Cardiac muscle cell (in vitro differentiated cells and primary cell): ENCODE measurements around the gene PPP1R12B. TPM values are rescaled to one million over a fixed set of nuclear protein-coding genes. Genes with fewer than 3 reads are reported as not detected.
A peak's percentile ranks its signal among the peaks of the same experiment; 100 is the strongest.
"Not testable (repeated sequence)": the region's sequence is repeated elsewhere in the genome, so short reads cannot be mapped to it uniquely, and the experiment has no call there.

Source experiments
- DNase-seq, 2 donors: peaks; one replicate each; pipeline versions ENCODE4 v3.0.0 to v3.0.0-alpha.2; 2010 to 2017; ENCODE audit warnings: low read depth in 1 of 2, low spot score in 1 of 2
- H3K27ac ChIP-seq: fragments of 200-600 bp; sonication (generic); 2 replicates; pipeline ENCODE4 v1.5.1; 2016
- H3K27me3 ChIP-seq: fragments of 200-600 bp; sonication (generic); 2 replicates; pipeline ENCODE4 v1.6.0; 2016; ENCODE audit warnings: control low read depth
- H3K36me3 ChIP-seq: fragments of 200-600 bp; sonication (generic); 2 replicates; pipeline ENCODE4 v1.5.1; 2016; ENCODE audit warnings: control low read depth
- H3K4me1 ChIP-seq: fragments of 200-600 bp; sonication (generic); 2 replicates; pipeline ENCODE4 v1.8.1; 2017; ENCODE audit warnings: low read depth, mild to moderate bottlenecking, mixed run types
- H3K4me3 ChIP-seq: fragments of 200-600 bp; sonication (generic); 2 replicates; pipeline ENCODE4 v1.5.1; 2016; ENCODE audit warnings: mild to moderate bottlenecking
- H3K9me3 ChIP-seq: fragments of 200-600 bp; sonication (generic); 2 replicates; pipeline ENCODE4 v1.5.1; 2017; ENCODE audit warnings: low read depth, mild to moderate bottlenecking, control low read depth
- CTCF ChIP-seq: IDR thresholded peaks from 2 replicates; pipeline ENCODE4 v1.5.1; 2012; ENCODE audit warnings: low read depth, mild to moderate bottlenecking, low read length
- polyA plus RNA-seq: library from polyadenylated mRNA; unstranded; fragments of >200 nt; fragmentation: Nextera tagmentation; extraction: Ambion mirVana; gene quantifications from 2 replicates; pipeline ENCODE4 v1.2.1, GENCODE V29; 2016
- total RNA-seq: library from RNA; depleted of rRNA; stranded (reverse); fragments of >200 nt; gene quantifications from 2 replicates; pipeline ENCODE4 v1.2.3, GENCODE V29; 2016

The PPP1R12B gene
- total and polyA plus RNA-seq, 2 experiments from 2014 or later, result 109 to 340 TPM

- no peaks in the 10 kb centered on the region for H3K9me3 ChIP-seq
- H3K27me3 ChIP-seq, result no peaks in the 10 kb centered on the region
- H3K4me1 ChIP-seq, result peaks cover 53% of the 10 kb centered on the region
- no peak overlapping the region for H3K4me3 ChIP-seq
- peak overlapping the region; percentile 44 for H3K27ac ChIP-seq
- no peak for TF ChIP-seq CTCF
- DNase-seq, result peak in 1 of 2 donors; percentile 3
- no peaks in the 10 kb centered on the region for H3K36me3 ChIP-seq
Observed at GRCh38 chr1:202405928-202406327, 57.4 kb downstream of the PPP1R12B start.

GRCh38 chr1:202406896-202407295 lies 58.4 kb downstream of the PPP1R12B start:
- H3K9me3 ChIP-seq, H3K27me3 ChIP-seq, H3K4me3 ChIP-seq, DNase-seq, H3K36me3 ChIP-seq: not testable (repeated sequence)
- Histone ChIP-seq H3K4me1 (peaks cover 57% of the 10 kb centered on the region), H3K27ac (peak overlapping the region; percentile 75)

GRCh38 chr1:202407378-202407777 lies 58.9 kb downstream of the PPP1R12B start:
- DNase-seq, H3K9me3 ChIP-seq, H3K4me3 ChIP-seq, H3K36me3 ChIP-seq, H3K27me3 ChIP-seq: not testable (repeated sequence)
- Histone ChIP-seq H3K27ac (peak overlapping the region; percentile 75), H3K4me1 (peaks cover 57% of the 10 kb centered on the region)

- H3K4me1 ChIP-seq, result peaks cover 61% of the 10 kb centered on the region
- DNase-seq, result peak in 1 of 2 donors; percentile 11
- not testable (repeated sequence) for H3K4me3 ChIP-seq, H3K9me3 ChIP-seq, H3K36me3 ChIP-seq, H3K27me3 ChIP-seq
- peak overlapping the region; percentile 83 for H3K27ac ChIP-seq
Observed at GRCh38 chr1:202410251-202410650, 61.8 kb downstream of the PPP1R12B start.

GRCh38 chr1:202410854-202411357 lies 62.4 kb downstream of the PPP1R12B start:
- DNase-seq, result peak in 1 of 2 donors; percentile 65
- peaks cover 60% of the 10 kb centered on the region for H3K4me1 ChIP-seq
- not testable (repeated sequence) for H3K27me3 ChIP-seq, H3K36me3 ChIP-seq, H3K4me3 ChIP-seq, H3K9me3 ChIP-seq
- H3K27ac ChIP-seq, result peak overlapping the region; percentile 83

- peak in 1 of 2 donors; percentile 15 for DNase-seq
- Histone ChIP-seq H3K9me3 (no peaks in the 10 kb centered on the region), H3K4me3 (no peak overlapping the region), H3K27me3 (no peaks in the 10 kb centered on the region), H3K27ac (peak overlapping the region; percentile 83), H3K36me3 (no peaks in the 10 kb centered on the region), H3K4me1 (peaks cover 55% of the 10 kb centered on the region)
- no peak for TF ChIP-seq CTCF
Observed at GRCh38 chr1:202411422-202411821, 62.9 kb downstream of the PPP1R12B start.

GRCh38 chr1:202412421-202412820 lies 63.9 kb downstream of the PPP1R12B start:
- not testable (repeated sequence) for H3K9me3 ChIP-seq, H3K36me3 ChIP-seq, H3K4me3 ChIP-seq, DNase-seq, H3K27me3 ChIP-seq
- H3K4me1 ChIP-seq, result peaks cover 55% of the 10 kb centered on the region
- H3K27ac ChIP-seq, result peak overlapping the region; percentile 83

GRCh38 chr1:202416641-202417040 lies 68.1 kb downstream of the PPP1R12B start:
- no peak overlapping the region for H3K27ac ChIP-seq
- TF ChIP-seq CTCF, result no peak
- H3K4me1 ChIP-seq, result peaks cover 38% of the 10 kb centered on the region
- no peaks in the 10 kb centered on the region for H3K36me3 ChIP-seq
- H3K27me3 ChIP-seq, result no peaks in the 10 kb centered on the region
- H3K9me3 ChIP-seq, result no peaks in the 10 kb centered on the region
- no peak overlapping the region for H3K4me3 ChIP-seq
- no peak for DNase-seq

GRCh38 chr1:202417141-202417540 lies 68.6 kb downstream of the PPP1R12B start:
- H3K36me3 ChIP-seq, H3K27me3 ChIP-seq, DNase-seq, H3K4me3 ChIP-seq, H3K9me3 ChIP-seq: not testable (repeated sequence)
- Histone ChIP-seq H3K27ac (peak overlapping the region; percentile 59), H3K4me1 (peaks cover 33% of the 10 kb centered on the region)

GRCh38 chr1:202417762-202418201 lies 69.3 kb downstream of the PPP1R12B start:
- H3K27me3 ChIP-seq, H3K36me3 ChIP-seq, H3K9me3 ChIP-seq, DNase-seq, H3K4me3 ChIP-seq: not testable (repeated sequence)
- H3K4me1 ChIP-seq, result peaks cover 27% of the 10 kb centered on the region
- H3K27ac ChIP-seq, result peak overlapping the region; percentile 59

GRCh38 chr1:202419731-202420130 lies 71.2 kb downstream of the PPP1R12B start:
- H3K36me3 ChIP-seq, H3K27ac ChIP-seq, DNase-seq, H3K9me3 ChIP-seq, H3K27me3 ChIP-seq, H3K4me3 ChIP-seq: not testable (repeated sequence)
- H3K4me1 ChIP-seq, result peaks cover 21% of the 10 kb centered on the region
